Activated naive CD8-positive, alpha-beta T cell treated with anti-CD3 and anti-CD28 coated beads for 36 hours (primary cell): Measurements from ENCODE around the gene TTC29. TPM values are rescaled to one million over a fixed set of nuclear protein-coding genes. Genes with fewer than 3 reads are reported as not detected.
"Not testable (repeated sequence)": the region's sequence is repeated elsewhere in the genome, so short reads cannot be mapped to it uniquely, and the experiment has no call there.

Experiments
- DNase-seq: peaks from one replicate; pipeline ENCODE4 v3.0.0; 2021
- H3K27ac Mint-ChIP-seq: one replicate; pipeline ENCODE4 v1.8.0; 2022; ENCODE audit warnings: mild to moderate bottlenecking, moderate library complexity, mixed read lengths
- H3K27me3 Mint-ChIP-seq: one replicate; pipeline ENCODE4 v1.8.0; 2022; ENCODE audit warnings: mild to moderate bottlenecking, mixed read lengths
- H3K36me3 Mint-ChIP-seq: one replicate; pipeline ENCODE4 v1.8.0; 2021; ENCODE audit warnings: mild to moderate bottlenecking, mixed read lengths
- H3K4me1 Mint-ChIP-seq: one replicate; pipeline ENCODE4 v1.8.0; 2021; ENCODE audit warnings: mixed read lengths
- H3K4me3 Mint-ChIP-seq: one replicate; pipeline ENCODE4 v1.8.0; 2022; ENCODE audit warnings: mild to moderate bottlenecking, moderate library complexity, mixed read lengths
- H3K9me3 Mint-ChIP-seq: one replicate; pipeline ENCODE4 v1.8.0; 2022; ENCODE audit warnings: mixed read lengths
- total RNA-seq, 2 experiments: library from RNA; stranded (reverse); gene quantifications; one replicate each; pipeline ENCODE4 v1.2.3, GENCODE V29; 2021

The TTC29 gene
- total RNA-seq, 2 experiments from 2014 or later, result not detected

- DNase-seq, result no peak
Observed at GRCh38 chr4:146833530-146833929, 112.1 kb downstream of the TTC29 start.

GRCh38 chr4:146822980-146823379 lies 122.7 kb downstream of the TTC29 start:
- H3K27me3 Mint-ChIP-seq, H3K9me3 Mint-ChIP-seq, DNase-seq, H3K4me1 Mint-ChIP-seq, H3K27ac Mint-ChIP-seq, H3K4me3 Mint-ChIP-seq, H3K36me3 Mint-ChIP-seq: not testable (repeated sequence)

More at GRCh38 chr4:146833530-146833929, 112.1 kb downstream of the TTC29 start:
- Mint-ChIP-seq H3K4me3 (no peak overlapping the region), H3K36me3 (no peaks in the 10 kb centered on the region), H3K27me3 (peaks cover 15% of the 10 kb centered on the region), H3K4me1 (no peaks in the 10 kb centered on the region), H3K27ac (no peak overlapping the region), H3K9me3 (no peaks in the 10 kb centered on the region)

GRCh38 chr4:146814750-146815149 lies 130.9 kb downstream of the TTC29 start:
- Mint-ChIP-seq H3K27ac (no peak overlapping the region), H3K4me1 (no peaks in the 10 kb centered on the region), H3K36me3 (no peaks in the 10 kb centered on the region), H3K9me3 (peaks cover 2% of the 10 kb centered on the region), H3K27me3 (peaks cover 8% of the 10 kb centered on the region), H3K4me3 (no peak overlapping the region)
- no peak for DNase-seq

GRCh38 chr4:146795711-146796110 lies 150.0 kb downstream of the TTC29 start:
- Mint-ChIP-seq H3K27me3 (peaks cover 7% of the 10 kb centered on the region), H3K4me1 (no peaks in the 10 kb centered on the region)

GRCh38 chr4:146793727-146794126 lies 151.9 kb downstream of the TTC29 start:
- no peaks in the 10 kb centered on the region for H3K36me3 Mint-ChIP-seq
- no peaks in the 10 kb centered on the region for H3K4me1 Mint-ChIP-seq
- H3K9me3 Mint-ChIP-seq, result no peaks in the 10 kb centered on the region
- no peak for DNase-seq
- no peak overlapping the region for H3K27ac Mint-ChIP-seq
- H3K27me3 Mint-ChIP-seq, result peaks cover 3% of the 10 kb centered on the region
- H3K4me3 Mint-ChIP-seq, result no peak overlapping the region

More at GRCh38 chr4:146795711-146796110, 150.0 kb downstream of the TTC29 start:
- H3K9me3 Mint-ChIP-seq, result no peaks in the 10 kb centered on the region
- H3K36me3 Mint-ChIP-seq, result no peaks in the 10 kb centered on the region
- no peak for DNase-seq
- no peak overlapping the region for H3K27ac Mint-ChIP-seq
- no peak overlapping the region for H3K4me3 Mint-ChIP-seq

- DNase-seq, result no peak
- no peaks in the 10 kb centered on the region for H3K27me3 Mint-ChIP-seq
- H3K9me3 Mint-ChIP-seq, result no peaks in the 10 kb centered on the region
- no peaks in the 10 kb centered on the region for H3K36me3 Mint-ChIP-seq
- H3K4me1 Mint-ChIP-seq, result no peaks in the 10 kb centered on the region
- no peak overlapping the region for H3K27ac Mint-ChIP-seq
- no peak overlapping the region for H3K4me3 Mint-ChIP-seq
Observed at GRCh38 chr4:146791439-146791838, 154.2 kb downstream of the TTC29 start.

- no peak overlapping the region for H3K27ac Mint-ChIP-seq
- no peak overlapping the region for H3K4me3 Mint-ChIP-seq
- H3K27me3 Mint-ChIP-seq, result no peaks in the 10 kb centered on the region
- H3K36me3 Mint-ChIP-seq, result no peaks in the 10 kb centered on the region
- no peak for DNase-seq
- no peaks in the 10 kb centered on the region for H3K4me1 Mint-ChIP-seq
- no peaks in the 10 kb centered on the region for H3K9me3 Mint-ChIP-seq
Observed at GRCh38 chr4:146790515-146790914, 155.1 kb downstream of the TTC29 start.

GRCh38 chr4:146787731-146788130 lies 157.9 kb downstream of the TTC29 start:
- no peaks in the 10 kb centered on the region for H3K4me1 Mint-ChIP-seq
- H3K9me3 Mint-ChIP-seq, result no peaks in the 10 kb centered on the region
- no peak for DNase-seq
- H3K4me3 Mint-ChIP-seq, result no peak overlapping the region
- H3K27me3 Mint-ChIP-seq, result no peaks in the 10 kb centered on the region
- H3K36me3 Mint-ChIP-seq, result no peaks in the 10 kb centered on the region
- H3K27ac Mint-ChIP-seq, result no peak overlapping the region

GRCh38 chr4:146776691-146777090 lies 169.0 kb downstream of the TTC29 start:
- no peaks in the 10 kb centered on the region for H3K36me3 Mint-ChIP-seq
- no peaks in the 10 kb centered on the region for H3K4me1 Mint-ChIP-seq
- H3K27me3 Mint-ChIP-seq, result peaks cover 3% of the 10 kb centered on the region
- no peak overlapping the region for H3K4me3 Mint-ChIP-seq
- no peaks in the 10 kb centered on the region for H3K9me3 Mint-ChIP-seq
- no peak for DNase-seq
- H3K27ac Mint-ChIP-seq, result no peak overlapping the region

GRCh38 chr4:146763560-146763959 lies 182.1 kb downstream of the TTC29 start:
- peaks cover 5% of the 10 kb centered on the region for H3K9me3 Mint-ChIP-seq
- no peak overlapping the region for H3K4me3 Mint-ChIP-seq
- no peaks in the 10 kb centered on the region for H3K4me1 Mint-ChIP-seq
- no peaks in the 10 kb centered on the region for H3K36me3 Mint-ChIP-seq
- no peak overlapping the region for H3K27ac Mint-ChIP-seq
- H3K27me3 Mint-ChIP-seq, result peaks cover 5% of the 10 kb centered on the region
- no peak for DNase-seq

GRCh38 chr4:146762016-146762415 lies 183.6 kb downstream of the TTC29 start:
- Mint-ChIP-seq H3K36me3 (no peaks in the 10 kb centered on the region), H3K4me3 (no peak overlapping the region), H3K4me1 (no peaks in the 10 kb centered on the region), H3K27ac (no peak overlapping the region), H3K27me3 (peaks cover 5% of the 10 kb centered on the region), H3K9me3 (peaks cover 8% of the 10 kb centered on the region)
- DNase-seq, result no peak

GRCh38 chr4:146742416-146742815 lies 203.2 kb downstream of the TTC29 start:
- no peak for DNase-seq
- Mint-ChIP-seq H3K27me3 (peaks cover 3% of the 10 kb centered on the region), H3K27ac (no peak overlapping the region), H3K4me3 (no peak overlapping the region), H3K9me3 (no peaks in the 10 kb centered on the region), H3K4me1 (no peaks in the 10 kb centered on the region), H3K36me3 (no peaks in the 10 kb centered on the region)

GRCh38 chr4:146739182-146739581 lies 206.5 kb downstream of the TTC29 start:
- no peaks in the 10 kb centered on the region for H3K36me3 Mint-ChIP-seq
- no peak overlapping the region for H3K27ac Mint-ChIP-seq
- peaks cover 3% of the 10 kb centered on the region for H3K27me3 Mint-ChIP-seq
- no peaks in the 10 kb centered on the region for H3K9me3 Mint-ChIP-seq
- H3K4me3 Mint-ChIP-seq, result no peak overlapping the region
- no peak for DNase-seq
- H3K4me1 Mint-ChIP-seq, result no peaks in the 10 kb centered on the region

GRCh38 chr4:146723519-146723918 lies 222.1 kb downstream of the TTC29 start:
- not testable (repeated sequence) for H3K36me3 Mint-ChIP-seq, H3K27ac Mint-ChIP-seq

GRCh38 chr4:146709956-146710355 lies 235.7 kb downstream of the TTC29 start:
- no peak overlapping the region for H3K27ac Mint-ChIP-seq
- no peak for DNase-seq
- no peak overlapping the region for H3K4me3 Mint-ChIP-seq
- H3K36me3 Mint-ChIP-seq, result no peaks in the 10 kb centered on the region
- no peaks in the 10 kb centered on the region for H3K4me1 Mint-ChIP-seq
- H3K27me3 Mint-ChIP-seq, result peaks cover 19% of the 10 kb centered on the region
- H3K9me3 Mint-ChIP-seq, result no peaks in the 10 kb centered on the region

More at GRCh38 chr4:146723519-146723918, 222.1 kb downstream of the TTC29 start:
- not testable (repeated sequence) for H3K9me3 Mint-ChIP-seq, H3K27me3 Mint-ChIP-seq, H3K4me3 Mint-ChIP-seq, H3K4me1 Mint-ChIP-seq, DNase-seq

GRCh38 chr4:146699910-146700309 lies 245.8 kb downstream of the TTC29 start:
- Mint-ChIP-seq H3K4me3 (no peak overlapping the region), H3K36me3 (no peaks in the 10 kb centered on the region), H3K4me1 (no peaks in the 10 kb centered on the region), H3K27ac (no peak overlapping the region), H3K27me3 (no peaks in the 10 kb centered on the region), H3K9me3 (no peaks in the 10 kb centered on the region)
- no peak for DNase-seq
